Neural progenitor cell (in vitro differentiated cells): Measurements from ENCODE around the gene EDDM3A. TPM values are rescaled to one million over a fixed set of nuclear protein-coding genes. Genes with fewer than 3 reads are reported as not detected.

Experiments used
- DNase-seq: peaks from one replicate; pipeline ENCODE4 v3.0.0-alpha.2; 2016; ENCODE audit warnings: low spot score
- H2AFZ ChIP-seq: fragments of 200-600 bp; sonication (generic); replicated peaks from 2 replicates; pipeline ENCODE4 v1.6.1; 2016; ENCODE audit warnings: antibody characterized with exemption
- H3F3A ChIP-seq: fragments of 200-600 bp; sonication (generic); 2 replicates; pipeline ENCODE4 v1.6.1; 2016; ENCODE audit warnings: antibody characterized with exemption, low read depth
- H3K27ac ChIP-seq: fragments of 200-600 bp; sonication (generic); 2 replicates; pipeline ENCODE4 v1.5.1; 2016; ENCODE audit warnings: mild to moderate bottlenecking
- H3K27me3 ChIP-seq: fragments of 200-600 bp; sonication (generic); 2 replicates; pipeline ENCODE4 v1.6.1; 2016; ENCODE audit warnings: mild to moderate bottlenecking, moderate library complexity
- H3K36me3 ChIP-seq: fragments of 200-600 bp; sonication (generic); 2 replicates; pipeline ENCODE4 v1.5.1; 2016
- H3K4me1 ChIP-seq: fragments of 200-600 bp; sonication (generic); 2 replicates; pipeline ENCODE4 v1.6.1; 2016; ENCODE audit warnings: mixed run types
- H3K4me2 ChIP-seq: fragments of 200-600 bp; sonication (generic); 2 replicates; pipeline ENCODE4 v1.6.1; 2016
- H3K4me3 ChIP-seq: fragments of 200-600 bp; sonication (generic); 2 replicates; pipeline ENCODE4 v1.5.1; 2016
- H3K79me2 ChIP-seq: fragments of 200-600 bp; sonication (generic); 2 replicates; pipeline ENCODE4 v1.6.1; 2016; ENCODE audit warnings: low read depth
- H3K9ac ChIP-seq: fragments of 200-600 bp; sonication (generic); 2 replicates; pipeline ENCODE4 v1.6.1; 2016
- H3K9me3 ChIP-seq: fragments of 200-600 bp; sonication (generic); 2 replicates; pipeline ENCODE4 v1.5.1; 2016; ENCODE audit warnings: low read depth
- H4K20me1 ChIP-seq: fragments of 200-600 bp; sonication (generic); 2 replicates; pipeline ENCODE4 v1.6.1; 2016; ENCODE audit warnings: low read depth
- H3K27ac Mint-ChIP-seq: 3 replicates; pipeline ENCODE4 v1.8.0; 2021; ENCODE audit warnings: mixed read lengths
- H3K27me3 Mint-ChIP-seq: 2 replicates; pipeline ENCODE4 v1.8.0; 2022; ENCODE audit warnings: low read depth, mild to moderate bottlenecking, inconsistent platforms, moderate library complexity, mixed read lengths; ENCODE audit not compliant: insufficient read depth
- H3K36me3 Mint-ChIP-seq: 3 replicates; pipeline ENCODE4 v1.8.0; 2021; ENCODE audit warnings: mixed read lengths
- H3K4me1 Mint-ChIP-seq: 3 replicates; pipeline ENCODE4 v1.8.0; 2021; ENCODE audit warnings: mixed read lengths
- H3K4me3 Mint-ChIP-seq: 3 replicates; pipeline ENCODE4 v1.8.0; 2021; ENCODE audit warnings: mild to moderate bottlenecking, moderate library complexity, mixed read lengths
- H3K9me3 Mint-ChIP-seq: 3 replicates; pipeline ENCODE4 v1.8.0; 2020; ENCODE audit warnings: mixed read lengths
- CTCF ChIP-seq: fragments of 200-600 bp; sonication (generic); IDR thresholded peaks from 2 replicates; pipeline ENCODE4 v1.5.1; 2017; ENCODE audit warnings: antibody characterized with exemption, mild to moderate bottlenecking
- EZH2 ChIP-seq: fragments of 200-600 bp; sonication (generic); IDR thresholded peaks from 2 replicates; pipeline ENCODE4 v1.6.1; 2017; ENCODE audit warnings: antibody characterized with exemption, mild to moderate bottlenecking, moderate library complexity
- EZH2phosphoT487 ChIP-seq: fragments of 200-600 bp; sonication (generic); IDR thresholded peaks from 2 replicates; pipeline ENCODE4 v1.6.1; 2017; ENCODE audit warnings: antibody characterized with exemption
- total RNA-seq: library from RNA; depleted of rRNA; stranded (reverse); fragments of >200 nt; gene quantifications from 2 replicates; pipeline ENCODE4 v1.2.3, GENCODE V29; 2015; ENCODE audit warnings: low replicate concordance

The EDDM3A gene
- total RNA-seq, 1 donor from 2014 or later, result not detected

- H3K9me3 Mint-ChIP-seq, result peaks cover 3% of the 10 kb centered on the region
- no peaks in the 10 kb centered on the region for H3K36me3 ChIP-seq
- H4K20me1 ChIP-seq, result no peaks in the 10 kb centered on the region
- H2AFZ ChIP-seq, result no peak overlapping the region
- H3K9ac ChIP-seq, result no peak overlapping the region
- H3K9me3 ChIP-seq, result no peaks in the 10 kb centered on the region
- DNase-seq, result no peak
- H3K27ac ChIP-seq, result no peak overlapping the region
- no peaks in the 10 kb centered on the region for H3K4me1 Mint-ChIP-seq
- H3K4me3 ChIP-seq, result no peak overlapping the region
- no peaks in the 10 kb centered on the region for H3F3A ChIP-seq
- no peaks in the 10 kb centered on the region for H3K4me1 ChIP-seq
- H3K27me3 ChIP-seq, result no peaks in the 10 kb centered on the region
- no peak overlapping the region for H3K4me3 Mint-ChIP-seq
- TF ChIP-seq EZH2phosphoT487, result no peak
- no peak for TF ChIP-seq CTCF
- no peak for TF ChIP-seq EZH2
- H3K27me3 Mint-ChIP-seq, result no peaks in the 10 kb centered on the region
- H3K27ac Mint-ChIP-seq, result no peak overlapping the region
- H3K4me2 ChIP-seq, result no peak overlapping the region
- H3K36me3 Mint-ChIP-seq, result no peaks in the 10 kb centered on the region
- H3K79me2 ChIP-seq, result no peaks in the 10 kb centered on the region
Measured at GRCh38 chr14:20748439-20748838, 2.8 kb downstream of the EDDM3A start.

GRCh38 chr14:20750194-20750593 lies 4.5 kb downstream of the EDDM3A start:
- Mint-ChIP-seq H3K36me3 (no peaks in the 10 kb centered on the region), H3K4me1 (no peaks in the 10 kb centered on the region), H3K27me3 (no peaks in the 10 kb centered on the region), H3K4me3 (no peak overlapping the region), H3K9me3 (peaks cover 3% of the 10 kb centered on the region), H3K27ac (no peak overlapping the region)
- H3K9me3 ChIP-seq, result no peaks in the 10 kb centered on the region
- H3K4me1 ChIP-seq, result no peaks in the 10 kb centered on the region
- DNase-seq, result no peak
- no peaks in the 10 kb centered on the region for H3K36me3 ChIP-seq
- H4K20me1 ChIP-seq, result no peaks in the 10 kb centered on the region
- no peak overlapping the region for H3K4me2 ChIP-seq
- H2AFZ ChIP-seq, result no peak overlapping the region
- H3K79me2 ChIP-seq, result no peaks in the 10 kb centered on the region
- H3K27me3 ChIP-seq, result no peaks in the 10 kb centered on the region
- no peaks in the 10 kb centered on the region for H3F3A ChIP-seq
- H3K9ac ChIP-seq, result no peak overlapping the region
- TF ChIP-seq EZH2, result no peak
- no peak for TF ChIP-seq EZH2phosphoT487
- H3K4me3 ChIP-seq, result no peak overlapping the region
- H3K27ac ChIP-seq, result no peak overlapping the region

- no peak overlapping the region for H3K27ac Mint-ChIP-seq
- no peaks in the 10 kb centered on the region for H4K20me1 ChIP-seq
Measured at GRCh38 chr14:20751963-20752562, 6.4 kb downstream of the EDDM3A start.

More at GRCh38 chr14:20751963-20752562, 6.4 kb downstream of the EDDM3A start:
- H3K4me3 ChIP-seq, result no peak overlapping the region
- H3K4me1 ChIP-seq, result no peaks in the 10 kb centered on the region
- Mint-ChIP-seq H3K4me1 (no peaks in the 10 kb centered on the region), H3K4me3 (no peak overlapping the region), H3K27me3 (peaks cover 2% of the 10 kb centered on the region), H3K9me3 (peaks cover 3% of the 10 kb centered on the region), H3K36me3 (no peaks in the 10 kb centered on the region)
- TF ChIP-seq EZH2phosphoT487 (no peak), EZH2 (no peak), CTCF (no peak)
- H3K9ac ChIP-seq, result no peak overlapping the region
- no peaks in the 10 kb centered on the region for H3K27me3 ChIP-seq
- H3F3A ChIP-seq, result no peaks in the 10 kb centered on the region
- no peak overlapping the region for H3K4me2 ChIP-seq
- no peak overlapping the region for H2AFZ ChIP-seq
- no peak for DNase-seq
- H3K79me2 ChIP-seq, result no peaks in the 10 kb centered on the region
- no peaks in the 10 kb centered on the region for H3K36me3 ChIP-seq
- H3K27ac ChIP-seq, result no peak overlapping the region
- no peaks in the 10 kb centered on the region for H3K9me3 ChIP-seq
